Liver (tissue), 9 donors: ENCODE data around the gene CKS2. TPM values are rescaled to one million over a fixed set of nuclear protein-coding genes. Genes with fewer than 3 reads are reported as not detected.
A peak's percentile ranks its signal among the peaks of the same experiment; 100 is the strongest.

Source experiments
- DNase-seq: peaks from one replicate; pipeline ENCODE4 v3.0.0-alpha.2; 2017; ENCODE audit warnings: low spot score
- H3K27ac ChIP-seq, 2 donors: one replicate each; pipeline ENCODE4 v1.7.0; 2013; ENCODE audit warnings: inconsistent platforms in 2 of 2, low read length in 2 of 2, control low read depth in 1 of 2, low read depth in 1 of 2, mild to moderate bottlenecking in 1 of 2
- H3K27me3 ChIP-seq, 4 donors: one replicate each; pipeline versions ENCODE4 v1.6.1 to v1.7.0; 2013; ENCODE audit warnings: low read length in 3 of 4, inconsistent platforms in 1 of 4, mild to moderate bottlenecking in 1 of 4, moderate library complexity in 1 of 4; ENCODE audit not compliant: control insufficient read depth in 4 of 4, insufficient read depth in 4 of 4
- H3K36me3 ChIP-seq, 4 donors: one replicate each; pipeline versions ENCODE4 v1.6.1 to v1.7.0; 2013; ENCODE audit warnings: low read length in 3 of 4, mild to moderate bottlenecking in 3 of 4, low read depth in 1 of 4, moderate library complexity in 1 of 4; ENCODE audit not compliant: control insufficient read depth in 4 of 4, insufficient read depth in 3 of 4
- H3K4me1 ChIP-seq, 4 donors: one replicate each; pipeline versions ENCODE4 v1.6.1 to v1.7.0; 2013; ENCODE audit warnings: low read length in 3 of 4, mild to moderate bottlenecking in 3 of 4, moderate library complexity in 1 of 4; ENCODE audit not compliant: control insufficient read depth in 4 of 4, insufficient read depth in 4 of 4
- H3K4me3 ChIP-seq, 3 donors: one replicate each; pipeline versions ENCODE4 v1.6.1 to v1.7.0; 2013; ENCODE audit warnings: low read length in 3 of 3, control low read depth in 1 of 3, low read depth in 1 of 3, mild to moderate bottlenecking in 1 of 3
- H3K9ac ChIP-seq, 2 donors: one replicate each; pipeline ENCODE4 v1.7.0; 2013; ENCODE audit warnings: low read length in 2 of 2, mild to moderate bottlenecking in 2 of 2, moderate library complexity in 2 of 2, control low read depth in 1 of 2, low read depth in 1 of 2
- H3K9me3 ChIP-seq, 4 donors: one replicate each; pipeline versions ENCODE4 v1.6.1 to v1.7.0; 2013; ENCODE audit warnings: low read length in 3 of 4; ENCODE audit not compliant: control insufficient read depth in 4 of 4
- ATF3 ChIP-seq: IDR thresholded peaks from 2 replicates; pipeline ENCODE4 v1.6.1; 2016; ENCODE audit warnings: antibody characterized with exemption
- CTCF ChIP-seq: fragments of 150-350 bp; IDR thresholded peaks from 2 replicates; pipeline ENCODE4 v1.5.1; 2017; ENCODE audit warnings: improper control_type of control experiment, low read depth, low read length; ENCODE audit not compliant: missing input control
- EGR1 ChIP-seq, 2 donors: IDR thresholded peaks; 2 replicates each; pipeline ENCODE4 v1.6.1; 2016 to 2018; ENCODE audit warnings: antibody characterized with exemption in 2 of 2, low read depth in 2 of 2
- FOXA2 ChIP-seq: IDR thresholded peaks from 2 replicates; pipeline ENCODE4 v1.6.1; 2016; ENCODE audit warnings: antibody characterized with exemption
- GABPA ChIP-seq, 2 donors: IDR thresholded peaks in 1 of 2; conservative IDR thresholded peaks in 1 of 2; 2 replicates each; pipeline ENCODE4 v1.6.1; 2016; ENCODE audit warnings: antibody characterized with exemption in 2 of 2, mild to moderate bottlenecking in 1 of 2, moderate library complexity in 1 of 2
- HNF4A ChIP-seq, 2 donors: conservative IDR thresholded peaks; 2 replicates each; pipeline ENCODE4 v1.6.1; 2016; ENCODE audit warnings: antibody characterized with exemption in 2 of 2, mild to moderate bottlenecking in 2 of 2
- JUND ChIP-seq, 2 donors: IDR thresholded peaks; 2 replicates each; pipeline ENCODE4 v1.6.1; 2016; ENCODE audit warnings: antibody characterized with exemption in 2 of 2
- NR2F2 ChIP-seq: IDR thresholded peaks from 2 replicates; pipeline ENCODE4 v1.6.1; 2016; ENCODE audit warnings: antibody characterized with exemption
- RAD21 ChIP-seq, 2 donors: IDR thresholded peaks; 2 replicates each; pipeline ENCODE4 v1.6.1; 2016; ENCODE audit warnings: antibody characterized with exemption in 2 of 2, mild to moderate bottlenecking in 2 of 2
- REST ChIP-seq: IDR thresholded peaks from 2 replicates; pipeline ENCODE4 v1.6.1; 2016; ENCODE audit warnings: antibody characterized with exemption, mild to moderate bottlenecking
- RXRA ChIP-seq, 2 donors: IDR thresholded peaks; 2 replicates each; pipeline ENCODE4 v1.6.1; 2017 to 2018; ENCODE audit warnings: antibody characterized with exemption in 2 of 2, mild to moderate bottlenecking in 1 of 2
- TAF1 ChIP-seq: conservative IDR thresholded peaks from 2 replicates; pipeline ENCODE4 v1.6.1; 2016; ENCODE audit warnings: antibody characterized with exemption, mild to moderate bottlenecking
- YY1 ChIP-seq: IDR thresholded peaks from 2 replicates; pipeline ENCODE4 v1.6.1; 2016; ENCODE audit warnings: antibody characterized with exemption, mild to moderate bottlenecking
- ZBTB33 ChIP-seq: IDR thresholded peaks from 2 replicates; pipeline ENCODE4 v1.6.1; 2016; ENCODE audit warnings: antibody characterized with exemption
- WGBS: extraction: QIAGEN DNeasy Blood & Tissue Kit; methylation state at CpG from one replicate; pipeline ENCODE4 v1.1.7; 2013; 5-methylcytosine and 5-hydroxymethylcytosine counted together
- polyA plus RNA-seq, 2 donors: library from polyadenylated mRNA; stranded (reverse) in 1 of 2; unstranded in 1 of 2; fragments of 200-250 nt in 1 of 2; fragments of >200 nt in 1 of 2; fragmentation: Nextera tagmentation in 1 of 2; extraction: Ambion mirVana in 1 of 2; gene quantifications; one replicate each; pipeline versions ENCODE4 v1.2.1 to v1.2.3, GENCODE V29; 2013 to 2015
- total RNA-seq, 2 donors: library from RNA; depleted of rRNA; stranded (reverse); fragments of >200 nt; gene quantifications; one replicate each; pipeline ENCODE4 v1.2.3, GENCODE V29; 2014
- donor health status: healthy.
- donor health status: healthy.
- donor health status: healthy.
- donor health status: healthy.
- donor health status: healthy.

CKS2 gene
- total and polyA plus RNA-seq, 4 donors, result 3.1 to 79.7 (median 17.7) TPM

- DNase-seq, result no peak
- 92% methylated on average over 6 of the region's 6 CpGs for WGBS
- Histone ChIP-seq H3K4me3 (no peak overlapping the region), H3K9ac (no peak overlapping the region), H3K27ac (peak overlapping the region in 1 of 2 donors; percentile 98), H3K27me3 (no peaks in the 10 kb centered on the region), H3K36me3 (peaks cover 0 to 5% (median under 1%) of the 10 kb centered on the region in 4 donors), H3K4me1 (peaks cover 0 to 11% (median 6%) of the 10 kb centered on the region in 4 donors), H3K9me3 (no peaks in the 10 kb centered on the region)
- TF ChIP-seq HNF4A (conservative IDR thresholded peaks at IDR 0.05) (no peak), ZBTB33 (no peak), TAF1 (no peak), REST (no peak), EGR1 (IDR thresholded peaks at IDR 0.05; ENCODE audit: low read depth in 2 of 2) (no peak), RXRA (IDR thresholded peaks at IDR 0.05) (no peak), CTCF (no peak), ATF3 (no peak), NR2F2 (no peak), FOXA2 (no peak), RAD21 (IDR thresholded peaks at IDR 0.05) (no peak), GABPA (IDR thresholded peaks at IDR 0.05 in 1 of 2, conservative IDR thresholded peaks at IDR 0.05 in 1 of 2) (no peak), YY1 (no peak)
These were observed 1.8 kb upstream of the CKS2 start for GRCh38 chr9:89309166-89309565.

- TF ChIP-seq ZBTB33 (no peak), GABPA (IDR thresholded peaks at IDR 0.05 in 1 of 2, conservative IDR thresholded peaks at IDR 0.05 in 1 of 2) (no peak), JUND (IDR thresholded peaks at IDR 0.05) (no peak)
- peaks cover 0 to 11% (median 6%) of the 10 kb centered on the region in 4 donors for H3K4me1 ChIP-seq
- WGBS, result 24% methylated on average over 23 of the region's 23 CpGs
- peak overlapping the region; percentile 96 to 99 for H3K9ac ChIP-seq
- H3K9me3 ChIP-seq, result no peaks in the 10 kb centered on the region
- H3K27me3 ChIP-seq, result no peaks in the 10 kb centered on the region
- H3K4me3 ChIP-seq, result peak overlapping the region; percentile 71 to 85 (median 76)
- peak overlapping the region; percentile 98 to 99 for H3K27ac ChIP-seq
- peak; percentile 53 for DNase-seq
- H3K36me3 ChIP-seq, result peaks cover 0 to 2% (median under 1%) of the 10 kb centered on the region in 4 donors
These were observed 1.2 kb upstream of the CKS2 start for GRCh38 chr9:89309608-89310474.
